Glutamatergic neuron (in vitro differentiated cells): ENCODE measurements around the gene CHTF8. TPM values are rescaled to one million over a fixed set of nuclear protein-coding genes. Genes with fewer than 3 reads are reported as not detected.

Experiments used
- DNase-seq: peaks from one replicate; pipeline ENCODE4 v3.0.0; 2022
- H3K27ac Mint-ChIP-seq: one replicate; pipeline ENCODE4 v1.8.0; 2020; ENCODE audit warnings: mild to moderate bottlenecking, mixed read lengths, inconsistent platforms; ENCODE audit not compliant: unreplicated experiment
- H3K27me3 Mint-ChIP-seq: one replicate; pipeline ENCODE4 v1.8.0; 2020; ENCODE audit warnings: mild to moderate bottlenecking, moderate library complexity, mixed read lengths, inconsistent platforms; ENCODE audit not compliant: unreplicated experiment
- H3K36me3 Mint-ChIP-seq: one replicate; pipeline ENCODE4 v1.8.0; 2020; ENCODE audit warnings: mild to moderate bottlenecking, mixed read lengths, inconsistent platforms; ENCODE audit not compliant: unreplicated experiment
- H3K4me1 Mint-ChIP-seq: one replicate; pipeline ENCODE4 v1.8.0; 2020; ENCODE audit warnings: mild to moderate bottlenecking, low read depth, mixed read lengths, inconsistent platforms; ENCODE audit not compliant: unreplicated experiment
- H3K4me3 Mint-ChIP-seq: one replicate; pipeline ENCODE4 v1.8.0; 2020; ENCODE audit warnings: mild to moderate bottlenecking, mixed read lengths, inconsistent platforms; ENCODE audit not compliant: unreplicated experiment
- H3K9me3 Mint-ChIP-seq: one replicate; pipeline ENCODE4 v1.8.0; 2020; ENCODE audit warnings: mild to moderate bottlenecking, moderate library complexity, mixed read lengths, inconsistent platforms; ENCODE audit not compliant: unreplicated experiment
- CTCF ChIP-seq: fragments of 200-600 bp; sonication (generic); IDR thresholded peaks from one replicate; pipeline ENCODE4 v1.5.0; 2021; ENCODE audit not compliant: partially characterized antibody, unreplicated experiment
- total RNA-seq: library from RNA; stranded (reverse); fragmentation: NEBNext Ultra II Directional; extraction: Animal tissue kit (Norgen Biotek cat#: 25700); gene quantifications from one replicate; pipeline ENCODE4 v1.2.1, GENCODE V29; 2021; ENCODE audit not compliant: unreplicated experiment

The CHTF8 gene
- total RNA-seq, 1 donor from 2014 or later, result 116 TPM

GRCh38 chr16:69085032-69085695 is 47.2 kb downstream of the CHTF8 start:
- Mint-ChIP-seq H3K4me1 (no peaks in the 10 kb centered on the region), H3K4me3 (no peak overlapping the region), H3K27me3 (peaks cover 2% of the 10 kb centered on the region), H3K9me3 (no peaks in the 10 kb centered on the region), H3K27ac (no peak overlapping the region), H3K36me3 (no peaks in the 10 kb centered on the region)
- no peak for DNase-seq
- TF ChIP-seq CTCF, result no peak

- no peak overlapping the region for H3K4me3 Mint-ChIP-seq
- TF ChIP-seq CTCF, result no peak
- H3K36me3 Mint-ChIP-seq, result no peaks in the 10 kb centered on the region
- H3K9me3 Mint-ChIP-seq, result no peaks in the 10 kb centered on the region
- DNase-seq, result no peak
- H3K27me3 Mint-ChIP-seq, result peaks cover 2% of the 10 kb centered on the region
- H3K4me1 Mint-ChIP-seq, result no peaks in the 10 kb centered on the region
- no peak overlapping the region for H3K27ac Mint-ChIP-seq
These were observed 48.1 kb downstream of the CHTF8 start for GRCh38 chr16:69084289-69084688.

- Mint-ChIP-seq H3K36me3 (no peaks in the 10 kb centered on the region), H3K4me3 (no peak overlapping the region), H3K4me1 (peaks cover under 1% of the 10 kb centered on the region), H3K27me3 (peaks cover under 1% of the 10 kb centered on the region), H3K9me3 (no peaks in the 10 kb centered on the region), H3K27ac (no peak overlapping the region)
- TF ChIP-seq CTCF, result no peak
- no peak for DNase-seq
These were observed 49.0 kb downstream of the CHTF8 start for GRCh38 chr16:69083306-69083941.

- Mint-ChIP-seq H3K9me3 (no peaks in the 10 kb centered on the region), H3K4me1 (peaks cover 3% of the 10 kb centered on the region), H3K36me3 (no peaks in the 10 kb centered on the region), H3K4me3 (no peak overlapping the region), H3K27me3 (no peaks in the 10 kb centered on the region), H3K27ac (no peak overlapping the region)
- DNase-seq, result no peak
- no peak for TF ChIP-seq CTCF
These were observed 52.7 kb downstream of the CHTF8 start for GRCh38 chr16:69079697-69080096.

GRCh38 chr16:69078073-69078472 is 54.3 kb downstream of the CHTF8 start:
- peak; percentile 31 for DNase-seq
- Mint-ChIP-seq H3K27ac (no peak overlapping the region), H3K27me3 (no peaks in the 10 kb centered on the region), H3K36me3 (no peaks in the 10 kb centered on the region), H3K4me1 (peaks cover 3% of the 10 kb centered on the region), H3K4me3 (no peak overlapping the region), H3K9me3 (no peaks in the 10 kb centered on the region)
- TF ChIP-seq CTCF, result no peak
